COLO829 (cell line): Measurements from ENCODE around the gene HLX.

Experiments used
- DNase-seq: peaks from one replicate; pipeline ENCODE4 v3.0.0; 2012; ENCODE audit warnings: low spot score

HLX gene, protein sequence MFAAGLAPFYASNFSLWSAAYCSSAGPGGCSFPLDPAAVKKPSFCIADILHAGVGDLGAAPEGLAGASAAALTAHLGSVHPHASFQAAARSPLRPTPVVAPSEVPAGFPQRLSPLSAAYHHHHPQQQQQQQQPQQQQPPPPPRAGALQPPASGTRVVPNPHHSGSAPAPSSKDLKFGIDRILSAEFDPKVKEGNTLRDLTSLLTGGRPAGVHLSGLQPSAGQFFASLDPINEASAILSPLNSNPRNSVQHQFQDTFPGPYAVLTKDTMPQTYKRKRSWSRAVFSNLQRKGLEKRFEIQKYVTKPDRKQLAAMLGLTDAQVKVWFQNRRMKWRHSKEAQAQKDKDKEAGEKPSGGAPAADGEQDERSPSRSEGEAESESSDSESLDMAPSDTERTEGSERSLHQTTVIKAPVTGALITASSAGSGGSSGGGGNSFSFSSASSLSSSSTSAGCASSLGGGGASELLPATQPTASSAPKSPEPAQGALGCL

GRCh38 chr1:220879076-220879508 lies at the start of gene HLX:
Gene HLX, plus strand, starts transcription at chr1:220879443. Its CDS starts 415 bp downstream, at chr1:220879858.
- DNase-seq, result peak; percentile 96

DNA sequence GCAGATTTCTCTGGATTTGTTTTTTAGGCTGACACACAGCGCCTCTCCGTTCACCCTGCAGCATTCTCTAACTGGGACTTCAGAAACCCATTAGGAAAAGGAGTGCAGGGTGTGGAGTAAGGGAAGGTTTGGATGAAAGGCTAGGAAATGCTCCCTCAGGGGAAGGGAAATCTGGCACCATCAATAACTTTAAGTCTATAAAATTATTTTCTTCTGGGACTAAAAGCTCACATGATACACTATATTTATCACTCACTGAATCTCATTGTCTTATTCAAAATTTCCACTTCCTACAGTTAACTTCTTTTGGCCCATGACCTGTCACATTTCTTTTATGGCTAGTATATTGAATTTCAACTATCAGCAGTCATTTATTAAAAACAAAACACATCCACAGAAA lies 45.8 kb upstream of the HLX start:
- peak; percentile 74 for DNase-seq

GRCh38 chr1:220834155-220834870 lies 44.9 kb upstream of the HLX start:
- DNase-seq, result no peak

- DNase-seq, result no peak
Observed at GRCh38 chr1:220838578-220838977, 40.7 kb upstream of the HLX start.

GRCh38 chr1:220839474-220839873 lies 39.8 kb upstream of the HLX start:
- DNase-seq, result no peak

DNA sequence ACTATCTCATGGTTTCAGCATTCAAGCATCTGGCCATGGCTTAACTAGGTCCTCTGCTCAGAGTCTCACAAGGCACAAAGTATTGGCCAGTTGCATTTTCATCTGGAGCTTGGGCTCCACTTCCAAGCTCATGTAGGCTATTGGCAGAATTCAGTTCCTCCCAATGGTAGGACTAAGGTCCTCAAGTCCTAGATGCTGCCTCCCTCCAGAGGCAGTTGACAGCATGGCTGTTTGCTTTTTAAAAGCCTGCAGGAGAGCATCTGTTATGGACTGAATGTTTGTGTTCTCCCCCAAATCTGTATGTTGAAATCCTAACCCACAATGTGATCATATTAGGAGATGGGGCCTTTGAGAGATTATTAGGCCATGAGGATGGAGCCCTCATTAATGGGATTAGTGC lies 38.0 kb upstream of the HLX start:
- DNase-seq, result no peak

DNA sequence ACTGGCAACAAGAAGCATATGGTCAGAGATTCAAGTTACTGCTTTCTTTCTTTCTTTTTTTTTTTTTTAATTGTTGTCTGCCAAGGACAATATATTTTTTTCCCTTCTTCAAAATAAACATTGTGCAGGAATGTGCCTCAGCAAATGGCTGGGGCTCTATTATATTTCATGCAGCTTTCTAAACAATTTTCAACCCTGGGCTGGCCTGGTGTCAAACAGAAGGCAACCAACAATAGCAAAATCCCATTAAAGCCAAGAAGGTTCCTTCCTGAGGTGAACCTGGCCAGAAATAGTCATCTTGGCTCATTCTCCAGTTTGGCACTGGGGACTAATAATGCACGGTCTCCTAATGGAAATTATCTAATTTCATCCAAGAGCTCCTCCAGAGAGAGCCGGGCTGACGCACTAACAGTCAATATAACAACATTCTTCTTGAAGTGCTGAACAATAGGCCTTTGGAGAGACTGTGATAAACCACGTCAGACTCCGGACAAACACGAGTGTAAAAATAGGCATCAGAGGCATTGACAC lies 35.7 kb upstream of the HLX start:
- peak; percentile 77 for DNase-seq

DNA sequence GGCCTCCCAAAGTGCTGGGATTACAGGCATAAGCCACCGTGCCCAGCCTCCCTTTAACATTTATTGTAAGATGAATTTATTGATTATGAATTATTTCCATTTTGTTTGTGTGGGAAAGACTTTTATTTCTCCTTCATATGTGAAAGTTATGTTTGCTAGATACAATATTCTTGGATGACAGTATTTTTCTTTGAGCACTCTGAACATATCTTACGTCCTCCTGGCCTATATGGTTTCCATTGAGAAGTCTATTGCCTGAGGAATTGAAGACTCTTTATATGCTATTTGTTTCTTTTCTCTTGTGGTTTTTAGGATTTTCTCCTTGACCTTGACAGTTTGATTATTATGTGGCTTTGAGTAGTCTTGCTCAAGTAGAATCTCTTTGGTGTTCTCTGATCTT lies 26.8 kb upstream of the HLX start:
- no peak for DNase-seq

GRCh38 chr1:220872296-220872695 lies 6.9 kb upstream of the HLX start:
- no peak for DNase-seq

DNA sequence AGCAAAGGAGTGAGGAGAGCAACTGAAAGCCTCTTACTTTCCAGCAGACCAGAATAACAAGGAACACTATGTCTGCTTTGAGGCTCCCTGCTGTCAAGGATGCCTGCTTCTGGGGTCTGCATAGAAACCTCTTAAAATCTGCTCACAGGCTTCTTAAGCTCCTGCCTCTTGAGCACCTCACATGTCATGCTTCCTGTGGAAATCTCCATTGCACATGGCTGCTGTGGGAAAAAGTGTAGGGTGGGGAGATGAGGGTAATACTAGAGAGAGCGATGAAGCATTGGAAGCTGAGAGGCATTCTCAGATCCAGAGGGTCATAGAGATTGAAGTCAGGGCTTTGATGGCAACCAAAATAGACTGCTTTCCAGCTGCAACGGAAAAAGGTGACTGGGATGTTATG lies 6.2 kb upstream of the HLX start:
- DNase-seq, result no peak

DNA sequence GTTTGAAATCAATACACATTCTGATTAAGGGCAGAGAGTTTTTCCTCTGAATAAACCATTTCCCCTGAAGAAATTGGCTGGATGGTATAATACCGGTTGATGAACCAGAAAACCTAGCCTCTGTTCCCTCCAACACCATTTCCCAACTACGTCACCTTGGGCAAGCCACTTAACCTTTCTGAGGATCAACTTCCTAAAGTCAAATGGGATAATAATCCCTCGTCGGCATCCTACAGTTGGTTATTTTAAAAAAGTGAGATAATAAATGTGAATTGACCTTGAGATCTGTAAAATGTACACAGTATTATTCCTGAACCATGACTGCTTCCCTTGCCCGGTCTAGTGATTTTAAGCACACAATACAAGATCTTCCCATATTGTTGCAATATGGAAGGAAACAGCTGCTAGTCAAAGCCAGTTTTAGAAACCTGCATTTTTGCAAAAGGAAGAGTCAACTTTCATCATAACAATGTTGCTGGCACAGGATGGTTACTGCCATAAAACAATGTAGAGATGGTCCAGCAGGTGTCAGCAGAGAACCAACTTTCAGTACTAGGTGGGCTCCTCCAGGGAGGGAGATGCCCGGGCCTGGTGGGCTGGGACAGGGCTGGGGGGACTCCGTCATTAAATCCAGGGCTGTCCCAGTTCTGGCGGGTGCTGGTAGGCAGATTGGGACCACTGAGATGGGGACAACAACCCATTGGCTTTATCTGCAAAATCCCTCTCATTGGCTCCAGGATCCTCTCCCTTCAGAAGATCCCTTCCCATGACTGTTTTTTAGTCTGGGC lies 5.2 kb upstream of the HLX start:
- DNase-seq, result peak; percentile 76

DNA sequence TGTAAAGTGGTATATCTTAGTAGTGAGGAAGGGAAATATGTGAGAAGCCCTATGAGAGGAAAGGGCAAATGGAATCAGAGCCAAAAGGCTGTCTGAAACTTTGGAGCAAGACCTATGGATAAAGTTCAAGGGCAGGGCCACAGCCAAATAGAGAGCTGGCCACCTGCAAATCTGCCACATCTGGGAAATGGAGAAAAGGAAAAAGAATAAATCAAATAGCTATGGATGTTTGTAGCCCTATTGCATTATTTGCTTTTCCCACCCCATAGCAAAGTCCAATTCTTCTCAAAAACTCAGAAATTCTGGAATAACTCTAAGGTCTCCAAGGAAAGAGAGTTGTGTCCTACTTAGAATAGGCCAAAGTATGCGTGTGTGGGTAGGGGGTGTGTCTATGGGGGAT lies 4.0 kb upstream of the HLX start:
- DNase-seq, result no peak

GRCh38 chr1:220876511-220877376 lies 2.5 kb upstream of the HLX start:
- DNase-seq, result no peak

DNA sequence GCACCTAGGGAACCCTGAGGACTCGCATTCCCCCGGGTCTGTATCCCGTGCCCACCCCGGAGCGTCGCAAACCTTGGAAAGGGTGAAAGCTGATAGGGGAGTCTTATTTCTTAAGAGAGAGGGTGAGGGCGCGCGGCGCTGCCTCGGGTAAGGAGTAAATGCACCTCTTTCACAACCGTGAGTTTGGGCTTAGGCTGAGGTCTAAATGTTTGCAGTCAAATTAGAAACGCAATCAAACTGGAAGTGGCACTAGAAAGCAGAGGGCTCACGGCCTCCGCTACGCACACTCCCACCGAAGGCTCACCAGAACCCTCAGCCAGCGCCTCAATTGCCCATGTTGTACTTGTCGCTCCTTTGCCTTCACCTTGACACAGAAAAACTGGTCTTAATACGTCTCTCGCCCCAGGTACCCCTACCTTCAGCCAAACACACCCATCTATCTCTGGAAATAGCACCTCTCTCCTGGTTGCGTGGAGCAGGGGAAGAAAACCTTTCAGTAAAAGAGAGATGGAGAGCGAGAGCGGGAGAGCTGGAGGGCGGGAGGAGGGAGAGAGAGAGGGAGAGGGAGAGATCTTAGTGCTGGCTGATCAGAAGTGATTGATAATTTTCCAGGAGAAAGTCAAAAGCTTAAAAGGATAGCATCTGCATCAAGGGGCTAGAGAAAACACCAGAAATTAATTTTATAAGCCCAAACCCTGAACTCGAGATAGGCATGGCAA lies 1.7 kb upstream of the HLX start:
- DNase-seq, result no peak

DNA sequence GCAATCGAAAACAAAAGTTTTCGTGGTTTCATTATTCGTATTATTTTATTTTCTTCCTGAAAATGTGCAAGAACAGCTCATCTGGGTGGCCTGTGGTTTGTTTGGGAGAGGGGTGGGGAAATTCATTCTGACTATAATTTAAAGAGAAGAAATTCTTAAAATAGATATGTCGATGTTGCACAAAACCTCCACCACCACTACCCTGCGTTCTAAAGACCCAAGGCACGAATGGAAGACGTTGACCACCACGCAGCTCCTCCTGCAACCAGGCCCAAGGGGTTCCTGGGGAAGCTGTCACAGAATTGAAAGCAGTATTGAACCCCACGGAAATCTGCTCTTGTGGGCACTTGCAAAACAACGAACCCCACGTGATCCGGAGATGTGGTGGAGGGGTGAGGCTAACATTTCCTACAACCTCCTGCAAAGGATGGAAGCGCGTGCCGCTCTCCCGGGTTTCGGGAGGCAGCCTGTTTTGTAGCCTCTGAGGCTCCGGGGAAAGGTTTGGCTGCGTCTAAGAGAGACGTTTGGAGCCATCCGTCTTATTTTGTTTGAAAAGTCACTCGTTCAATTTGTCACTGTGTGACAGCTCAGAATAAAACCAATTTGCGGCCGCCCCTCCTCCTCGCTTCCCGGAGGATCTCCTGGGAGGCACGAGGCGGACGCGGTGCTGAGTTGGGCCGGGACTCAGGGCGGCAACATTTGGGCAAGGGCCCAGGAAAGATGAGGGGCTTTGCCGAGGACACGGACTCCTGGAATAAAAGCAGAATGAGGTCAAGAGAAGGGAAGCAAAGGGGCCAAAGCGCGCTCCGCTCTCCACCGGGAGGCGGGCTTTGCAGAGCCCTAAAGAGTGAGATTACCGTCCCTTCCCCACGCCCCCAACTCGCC lies 810 bp upstream of the HLX start:
- no peak for DNase-seq

- DNase-seq, result no peak
Observed at GRCh38 chr1:220879509-220880361, 492 bp downstream of the HLX start.

DNA sequence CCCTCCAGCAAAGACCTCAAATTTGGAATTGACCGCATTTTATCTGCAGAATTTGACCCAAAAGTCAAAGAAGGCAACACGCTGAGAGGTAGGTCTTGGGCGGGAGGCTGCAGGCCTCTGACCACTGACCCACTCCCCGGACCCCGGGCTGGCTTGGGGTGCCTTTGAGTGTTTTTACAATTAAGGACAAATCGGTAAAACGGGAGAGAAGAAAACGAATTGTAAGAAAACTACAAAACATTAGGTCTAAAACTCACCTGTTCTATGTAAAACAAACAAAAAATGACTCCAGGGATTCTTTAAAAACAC lies 1.1 kb downstream of the HLX start:
- no peak for DNase-seq

DNA sequence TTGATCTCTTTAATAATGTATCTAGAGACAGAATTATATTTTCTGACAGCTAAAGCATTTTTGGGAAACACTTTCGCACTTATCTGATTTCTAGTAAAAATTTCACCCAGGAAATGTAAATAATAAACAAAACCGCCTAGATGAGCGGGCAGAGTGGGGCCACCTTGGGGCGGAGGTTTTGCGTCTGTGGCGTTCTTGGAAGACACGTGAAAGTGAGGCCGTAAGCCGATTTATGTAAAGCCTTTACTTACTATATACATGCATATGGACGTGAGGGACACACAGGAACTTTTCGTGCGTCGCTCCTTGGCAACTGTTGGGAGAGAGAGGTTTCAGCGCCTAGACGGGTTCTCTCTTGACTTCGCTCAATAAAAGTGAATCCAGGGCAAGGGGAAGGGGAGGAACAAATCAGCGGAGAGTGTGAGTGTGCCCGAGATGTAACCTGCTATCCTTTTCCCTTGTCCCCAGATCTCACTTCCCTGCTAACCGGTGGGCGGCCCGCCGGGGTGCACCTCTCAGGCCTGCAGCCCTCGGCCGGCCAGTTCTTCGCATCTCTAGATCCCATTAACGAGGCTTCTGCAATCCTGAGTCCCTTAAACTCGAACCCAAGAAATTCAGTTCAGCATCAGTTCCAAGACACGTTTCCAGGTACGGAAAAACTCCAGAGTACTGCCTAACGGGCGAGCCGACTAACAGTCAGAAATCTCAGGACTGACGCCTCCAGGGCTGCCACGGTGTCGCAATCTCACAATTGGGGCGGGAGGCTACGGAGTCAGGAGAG lies 1.7 kb downstream of the HLX start:
- DNase-seq, result no peak
